Spleen (tissue), 7 donors: ENCODE results near the gene CPED1.

ENCODE experiments used
- POLR2A ChIP-seq, 3 donors: fragments of 450-650 bp; IDR thresholded peaks; one replicate each; pipeline ENCODE4 v1.5.1; 2017; ENCODE audit warnings: antibody characterized with exemption in 3 of 3, mild to moderate bottlenecking in 1 of 3
- POLR2AphosphoS5 ChIP-seq, 3 donors: sonication (generic); formaldehyde crosslinking; IDR thresholded peaks; one replicate each; pipeline ENCODE4 v1.5.1; 2017; ENCODE audit warnings: antibody characterized with exemption in 3 of 3
- TF ChIP-seq, protein P1 (sequence below), 11 experiments: fragments of 200-600 bp in 7 of 11; fragments of 450-650 bp in 4 of 11; sonication (generic) in 4 of 11; IDR thresholded peaks in 8 of 11; conservative IDR thresholded peaks in 3 of 11; 1 replicate in 7 of 11; 2 replicates in 4 of 11; pipeline versions ENCODE4 v1.4.0 to v1.8.0; 2016 to 2021; ENCODE audit warnings: antibody characterized with exemption in 11 of 11, inconsistent platforms in 4 of 11, mild to moderate bottlenecking in 1 of 11
- donor health status: DM: no; HTN: no; CAD: no; lungs with moderate emphysema.
- donor health status: DM: no; HTN: no; CAD: no.
- donor health status: DM: no; HTN: no; CAD: no.

- TF ChIP-seq, protein P1, sequence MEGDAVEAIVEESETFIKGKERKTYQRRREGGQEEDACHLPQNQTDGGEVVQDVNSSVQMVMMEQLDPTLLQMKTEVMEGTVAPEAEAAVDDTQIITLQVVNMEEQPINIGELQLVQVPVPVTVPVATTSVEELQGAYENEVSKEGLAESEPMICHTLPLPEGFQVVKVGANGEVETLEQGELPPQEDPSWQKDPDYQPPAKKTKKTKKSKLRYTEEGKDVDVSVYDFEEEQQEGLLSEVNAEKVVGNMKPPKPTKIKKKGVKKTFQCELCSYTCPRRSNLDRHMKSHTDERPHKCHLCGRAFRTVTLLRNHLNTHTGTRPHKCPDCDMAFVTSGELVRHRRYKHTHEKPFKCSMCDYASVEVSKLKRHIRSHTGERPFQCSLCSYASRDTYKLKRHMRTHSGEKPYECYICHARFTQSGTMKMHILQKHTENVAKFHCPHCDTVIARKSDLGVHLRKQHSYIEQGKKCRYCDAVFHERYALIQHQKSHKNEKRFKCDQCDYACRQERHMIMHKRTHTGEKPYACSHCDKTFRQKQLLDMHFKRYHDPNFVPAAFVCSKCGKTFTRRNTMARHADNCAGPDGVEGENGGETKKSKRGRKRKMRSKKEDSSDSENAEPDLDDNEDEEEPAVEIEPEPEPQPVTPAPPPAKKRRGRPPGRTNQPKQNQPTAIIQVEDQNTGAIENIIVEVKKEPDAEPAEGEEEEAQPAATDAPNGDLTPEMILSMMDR (IDR thresholded peaks at IDR 0.05 in 8 of 11, conservative IDR thresholded peaks at IDR 0.05 in 3 of 11), result no peak
- no peak for TF ChIP-seq POLR2AphosphoS5 (IDR thresholded peaks at IDR 0.05)
- TF ChIP-seq POLR2A (IDR thresholded peaks at IDR 0.05), result no peak
Observed at GRCh38 chr7:120951309-120951699, 37.2 kb upstream of the CPED1 start.
